Activated naive CD4-positive, alpha-beta T cell treated with Interleukin-2 at 50 U/mL for 16 hours (primary cell): ENCODE data around the gene DDX39A.
"Not testable (repeated sequence)": the region's sequence is repeated elsewhere in the genome, so short reads cannot be mapped to it uniquely, and the experiment has no call there.

ENCODE experiments used
- DNase-seq: peaks from one replicate; pipeline ENCODE4 v3.0.0-alpha.2; 2020

DDX39A gene

GRCh38 chr19:14407605-14408484 lies 11.3 kb downstream of the DDX39A start:
- DNase-seq = peak; percentile 16

DNA sequence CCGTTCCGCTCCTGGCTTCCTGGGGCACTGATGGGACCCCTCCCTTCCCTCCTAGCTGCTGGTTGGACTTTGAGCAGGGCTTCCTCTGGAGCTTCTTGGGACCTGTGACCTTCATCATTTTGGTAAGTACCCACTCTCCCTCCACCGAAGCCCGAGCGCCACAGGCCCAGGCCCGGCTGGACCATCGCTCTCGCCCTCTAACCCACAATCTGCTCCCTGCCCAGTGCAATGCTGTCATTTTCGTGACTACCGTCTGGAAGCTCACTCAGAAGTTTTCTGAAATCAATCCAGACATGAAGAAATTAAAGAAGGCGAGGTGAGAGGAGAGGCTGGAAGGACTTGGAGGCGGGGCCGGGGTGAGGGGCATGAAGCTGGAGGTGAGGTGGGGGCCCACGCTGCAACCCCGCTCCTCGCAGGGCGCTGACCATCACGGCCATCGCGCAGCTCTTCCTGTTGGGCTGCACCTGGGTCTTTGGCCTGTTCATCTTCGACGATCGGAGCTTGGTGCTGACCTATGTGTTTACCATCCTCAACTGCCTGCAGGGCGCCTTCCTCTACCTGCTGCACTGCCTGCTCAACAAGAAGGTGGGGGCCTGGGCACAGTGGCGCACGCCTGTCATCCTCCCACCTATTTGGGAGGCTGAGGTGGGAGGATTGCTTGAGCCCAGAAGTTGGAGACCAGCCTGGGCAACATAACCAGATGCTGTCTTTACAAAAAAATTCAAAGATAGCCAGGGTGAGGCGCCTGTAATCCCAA lies 12.3 kb downstream of the DDX39A start:
- no peak for DNase-seq

DNA sequence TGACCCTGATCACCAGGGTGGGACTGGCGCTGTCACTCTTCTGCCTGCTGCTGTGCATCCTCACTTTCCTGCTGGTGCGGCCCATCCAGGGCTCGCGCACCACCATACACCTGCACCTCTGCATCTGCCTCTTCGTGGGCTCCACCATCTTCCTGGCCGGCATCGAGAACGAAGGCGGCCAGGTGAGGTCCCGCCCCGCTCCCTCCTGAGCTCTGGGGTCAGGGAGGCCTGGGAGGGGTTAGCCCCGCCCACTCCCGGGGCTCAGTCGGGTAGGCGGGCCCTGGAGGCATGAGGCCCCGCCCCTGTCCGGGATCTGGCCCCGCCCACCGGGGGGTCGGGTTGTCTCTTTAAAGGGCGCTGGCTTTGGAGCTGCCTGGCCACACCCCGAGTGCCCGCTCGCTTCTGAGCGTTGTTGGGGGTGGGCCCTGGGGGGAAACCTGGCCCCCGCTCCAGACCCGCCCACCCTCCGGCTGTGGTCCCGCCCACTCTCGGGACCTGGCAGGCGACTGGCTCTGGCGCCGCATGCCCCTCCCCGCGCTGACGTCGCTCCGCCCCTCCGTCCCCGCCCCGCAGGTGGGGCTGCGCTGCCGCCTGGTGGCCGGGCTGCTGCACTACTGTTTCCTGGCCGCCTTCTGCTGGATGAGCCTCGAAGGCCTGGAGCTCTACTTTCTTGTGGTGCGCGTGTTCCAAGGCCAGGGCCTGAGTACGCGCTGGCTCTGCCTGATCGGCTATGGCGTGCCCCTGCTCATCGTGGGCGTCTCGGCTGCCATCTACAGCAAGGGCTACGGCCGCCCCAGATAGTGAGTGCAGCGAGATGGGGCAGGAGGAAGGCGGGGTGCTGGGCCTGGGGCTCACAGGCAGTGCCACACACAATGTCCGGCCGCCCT lies 13.1 kb downstream of the DDX39A start:
- DNase-seq = peak; percentile 89

DNA sequence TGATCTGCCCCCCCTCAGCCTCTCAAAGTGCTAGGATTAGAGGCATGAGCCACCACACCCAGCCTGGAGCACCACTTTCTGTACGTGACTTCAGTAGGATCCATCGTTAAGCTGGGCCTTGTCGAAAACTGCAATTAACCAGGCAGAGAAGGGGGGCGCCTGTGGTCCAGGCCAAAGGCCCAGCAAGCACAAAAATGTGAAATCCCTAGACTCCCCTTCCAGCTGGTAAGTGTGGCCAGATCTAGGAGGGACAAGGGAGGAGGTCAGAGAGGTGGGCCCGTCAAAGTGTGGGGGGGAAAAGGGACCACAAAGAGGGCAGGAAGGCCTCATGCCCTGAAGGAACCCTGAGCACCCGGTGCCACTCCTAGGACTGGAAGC lies 13.8 kb downstream of the DDX39A start:
- peak; percentile 10 for DNase-seq

GRCh38 chr19:14404312-14404711 lies 14.8 kb downstream of the DDX39A start:
- DNase-seq = no peak

DNA sequence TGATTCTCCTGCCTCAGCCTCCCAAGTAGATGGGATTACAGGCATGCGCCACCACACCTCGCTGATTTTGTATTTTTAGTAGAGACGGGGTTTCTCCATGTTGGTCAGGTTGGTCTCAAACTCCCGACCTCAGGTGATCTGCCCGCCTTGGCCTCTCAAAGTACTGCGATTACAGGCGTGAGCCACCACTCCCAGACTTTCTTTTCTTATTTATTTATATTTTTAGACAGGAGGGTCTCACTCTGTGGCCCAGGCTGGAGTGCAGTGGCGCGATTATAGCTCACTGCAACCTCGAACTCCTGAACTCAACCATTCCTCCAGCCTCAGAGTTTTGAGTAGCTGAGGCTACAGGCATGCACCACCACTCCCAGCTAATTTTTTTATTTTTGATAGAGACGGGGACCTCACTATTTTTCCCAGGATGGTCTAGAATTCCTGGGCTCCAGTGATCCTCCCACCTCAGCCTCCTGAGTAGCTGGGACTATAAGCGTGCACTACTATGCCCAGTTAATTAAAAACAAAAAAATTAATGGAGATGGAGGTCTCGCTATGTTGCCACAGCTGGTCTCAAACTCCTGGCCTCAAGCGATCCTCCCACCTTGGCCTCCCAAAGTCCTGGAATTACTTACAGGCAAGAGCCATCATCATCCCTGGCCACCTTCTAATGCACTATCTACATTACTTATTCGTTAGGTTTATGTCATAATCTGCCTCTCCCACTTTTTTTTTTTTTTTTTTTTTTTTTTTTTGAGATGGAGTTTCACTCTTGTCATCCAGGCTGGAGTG lies 15.8 kb downstream of the DDX39A start:
- not testable (repeated sequence) for DNase-seq

- DNase-seq = no peak
Measured at GRCh38 chr19:14402332-14403144, 16.6 kb downstream of the DDX39A start.

DNA sequence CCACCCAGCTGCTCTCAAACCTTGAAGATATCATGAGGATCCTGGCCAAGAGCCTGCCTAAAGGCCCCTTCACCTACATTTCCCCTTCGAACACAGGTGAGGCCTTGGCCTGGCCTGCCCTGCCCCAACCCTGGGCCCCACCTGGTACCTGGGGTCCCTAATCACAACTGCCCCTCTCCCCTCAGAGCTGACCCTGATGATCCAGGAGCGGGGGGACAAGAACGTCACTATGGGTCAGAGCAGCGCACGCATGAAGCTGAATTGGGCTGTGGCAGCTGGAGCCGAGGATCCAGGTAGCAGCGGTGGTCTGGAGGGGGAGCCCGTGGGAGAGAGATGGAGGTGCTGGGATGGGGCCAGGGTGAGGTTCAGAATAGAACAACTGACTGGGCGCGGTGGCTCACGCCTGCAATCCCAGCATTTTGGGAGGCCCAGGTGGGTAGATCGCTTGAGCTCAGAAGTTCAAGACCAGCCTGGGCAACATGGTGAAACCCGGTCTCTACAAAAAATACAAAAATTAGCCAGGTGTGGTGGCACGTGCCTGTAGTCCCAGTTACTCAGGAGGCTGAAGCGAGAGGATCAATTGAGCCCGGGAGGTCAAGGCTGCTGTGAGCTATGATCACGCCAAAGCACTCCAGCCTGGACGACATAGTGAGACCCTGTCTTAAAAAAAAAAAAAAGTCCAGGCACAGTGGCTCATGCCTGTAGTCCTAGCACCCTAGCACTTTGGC lies 17.5 kb downstream of the DDX39A start:
- no peak for DNase-seq

- DNase-seq = peak; percentile 4
Measured at GRCh38 chr19:14400951-14401431, 18.1 kb downstream of the DDX39A start.

DNA sequence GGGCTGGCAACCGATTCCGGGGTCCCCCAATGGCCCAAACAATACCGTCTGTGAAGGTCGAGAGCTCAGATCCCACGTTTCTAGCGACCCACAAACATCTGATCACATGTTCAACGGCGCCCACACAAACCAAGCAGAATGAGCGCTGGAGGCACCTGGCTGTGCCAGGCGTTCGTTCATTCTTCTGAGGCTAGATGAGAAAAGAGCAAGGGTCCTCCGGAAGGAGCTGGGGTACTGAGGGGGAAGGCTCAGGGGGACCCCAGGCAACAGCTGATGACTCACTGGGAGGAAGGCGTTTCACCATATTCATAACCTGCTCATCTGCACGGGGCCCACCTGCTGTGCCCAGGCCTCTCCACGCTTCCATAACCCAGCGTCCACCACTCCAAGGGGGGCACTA lies 22.0 kb downstream of the DDX39A start:
- not testable (repeated sequence) for DNase-seq

DNA sequence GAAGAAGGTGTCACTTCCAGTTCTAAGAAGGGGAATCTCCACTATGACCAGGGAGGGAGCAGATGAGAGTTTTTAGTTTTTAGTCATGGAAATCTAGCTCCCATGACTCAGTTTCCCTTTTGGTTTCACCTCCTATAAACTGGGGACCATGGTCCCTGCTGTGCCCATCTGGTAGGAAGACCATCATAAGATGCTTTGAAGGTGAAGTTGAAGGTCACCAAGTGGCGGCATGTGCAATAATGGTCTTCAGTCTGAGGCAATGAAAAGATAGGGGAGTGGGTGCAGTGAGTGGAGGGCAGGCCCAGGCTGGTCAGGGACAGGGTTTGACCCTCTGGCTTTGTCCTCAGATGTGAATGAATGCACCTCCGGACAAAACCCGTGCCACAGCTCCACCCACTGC lies 22.4 kb downstream of the DDX39A start:
- not testable (repeated sequence) for DNase-seq

DNA sequence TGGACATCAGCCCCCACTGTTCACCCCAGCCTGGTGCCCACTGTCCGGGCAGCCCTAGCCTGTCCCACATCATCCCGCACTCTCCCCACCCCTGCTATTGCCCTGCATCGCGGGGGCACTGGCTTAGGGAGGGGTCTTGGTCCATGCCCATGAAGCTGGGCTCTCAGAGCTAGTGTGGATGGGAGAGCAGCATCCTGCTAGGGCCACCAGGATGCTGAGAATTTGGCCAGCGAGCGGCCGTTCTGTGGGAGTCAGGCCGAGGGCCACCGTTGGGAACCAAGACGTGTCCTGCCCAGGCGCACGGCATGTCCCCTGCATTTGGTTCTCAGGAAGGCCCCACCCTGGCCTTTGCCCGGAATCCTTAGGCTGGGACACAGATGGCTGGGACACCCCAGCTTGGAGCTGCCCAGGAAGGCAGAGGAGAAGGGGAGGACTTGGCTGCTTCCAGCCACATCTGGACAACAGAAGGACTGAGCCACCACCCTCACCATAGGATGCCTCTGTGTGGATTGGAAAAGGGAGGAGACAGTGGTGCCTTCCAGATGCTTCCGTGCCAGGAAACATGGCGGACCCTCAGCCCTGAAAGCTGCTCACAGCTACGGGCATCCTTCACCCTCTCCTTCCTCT lies 23.3 kb downstream of the DDX39A start:
- DNase-seq = no peak

DNA sequence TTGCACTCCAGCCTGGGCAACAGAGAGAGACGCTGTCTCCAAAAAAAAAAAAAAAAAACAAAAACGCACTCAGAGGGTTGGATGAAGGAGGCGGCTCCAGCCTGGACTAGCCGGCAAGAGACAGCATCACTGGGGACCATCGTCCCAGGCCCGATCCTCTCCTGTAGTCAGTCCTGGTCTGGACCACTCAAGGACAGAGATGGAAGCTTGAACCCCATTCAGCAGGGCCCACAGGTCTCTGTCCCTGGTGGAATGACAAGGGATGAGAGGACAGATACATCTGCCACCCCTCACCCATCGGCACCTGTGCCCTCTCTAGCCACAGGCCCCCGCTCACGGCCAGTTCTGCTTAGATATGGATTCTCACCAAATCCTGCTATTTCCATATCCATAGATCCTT lies 23.9 kb downstream of the DDX39A start:
- no peak for DNase-seq

GRCh38 chr19:14394167-14394566 lies 25.0 kb downstream of the DDX39A start:
- peak; percentile 1 for DNase-seq

GRCh38 chr19:14393329-14393728 lies 25.8 kb downstream of the DDX39A start:
- no peak for DNase-seq

GRCh38 chr19:14391156-14391821 lies 27.9 kb downstream of the DDX39A start:
- no peak for DNase-seq

DNA sequence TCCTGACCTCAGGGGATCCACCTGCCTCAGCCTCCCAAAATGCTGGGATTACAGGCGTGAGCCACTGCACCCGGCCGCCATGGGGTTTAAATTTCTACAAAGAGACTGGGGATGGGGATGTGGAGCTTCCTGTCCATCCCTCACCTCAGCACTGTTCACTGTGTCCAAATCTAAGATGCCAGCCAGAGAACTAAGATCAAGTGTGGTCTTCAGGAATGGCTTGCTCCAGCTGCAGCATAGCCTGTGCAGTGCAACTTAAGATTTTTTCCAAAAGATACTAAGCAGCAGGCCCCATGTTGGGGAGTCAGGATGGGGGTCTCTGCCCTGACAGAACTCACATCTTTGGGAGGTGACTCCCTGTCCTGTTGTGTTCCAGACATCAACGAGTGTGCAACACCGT lies 28.6 kb downstream of the DDX39A start:
- no peak for DNase-seq

- DNase-seq = peak; percentile 35
Measured at GRCh38 chr19:14385492-14385891, 33.6 kb downstream of the DDX39A start.
